ENCODE results near the gene TBX2. TPM values are rescaled to one million over a fixed set of nuclear protein-coding genes. Genes with fewer than 3 reads are reported as not detected.
A peak's percentile ranks its signal among the peaks of the same experiment; 100 is the strongest.

TBX2 gene
- total and polyA plus RNA-seq, 2 of the 4 experiments (the other 2 are of a cell fraction): 20.1 to 64.1 TPM

- Histone ChIP-seq H3K4me3 (ENCODE audit: insufficient read depth, low read depth, low read length) (no peak overlapping the region), H4K8ac (ENCODE audit: low read depth in 2 of 2, low read length in 2 of 2) (no peak overlapping the region), H2BK120ac (ENCODE audit: low read depth, low read length) (no peak overlapping the region), H3K79me1 (ENCODE audit: low read depth in 1 of 2, low read length in 2 of 2) (peaks cover 0 to 27% of the 10 kb centered on the region in 2 experiments; a peak in 1 of 4 replicates), H3K27me3 (ENCODE audit: control insufficient read depth, insufficient read depth, low read length) (no peaks in the 10 kb centered on the region), H2BK15ac (ENCODE audit: low read depth, low read length) (no peak overlapping the region), H4K20me1 (ENCODE audit: insufficient read depth, low read length) (no peaks in the 10 kb centered on the region), H4K91ac (ENCODE audit: insufficient read depth, low read depth, low read length) (no peak overlapping the region), H3K18ac (ENCODE audit: low read depth, low read length) (no peak overlapping the region), H3K36me3 (ENCODE audit: control insufficient read depth, insufficient read depth, low read length) (no peaks in the 10 kb centered on the region), H3K9me1 (ENCODE audit: insufficient read depth, low read length) (peaks cover 20% of the 10 kb centered on the region), H3K14ac (replicated peaks; ENCODE audit: low read depth, low read length) (no peak overlapping the region), H2AFZ (replicated peaks; ENCODE audit: low read length, poor library complexity) (no peak overlapping the region), H2AK5ac (ENCODE audit: low read depth, low read length) (peak overlapping the region; percentile 75; the same call in 1 of the 2 replicates), H2AK9ac (replicated peaks; ENCODE audit: low read depth, low read length, poor library complexity) (no peak overlapping the region), H3K4me2 (ENCODE audit: low read depth, low read length) (no peak overlapping the region), H2BK20ac (ENCODE audit: low read depth, low read length) (no peak overlapping the region), H3K4ac (ENCODE audit: low read depth, low read length) (peak overlapping the region; percentile 58; the same call in 1 of the 2 replicates), H2BK5ac (ENCODE audit: low read depth, low read length, poor library complexity, severe bottlenecking) (no peak overlapping the region), H4K5ac (ENCODE audit: low read depth, low read length) (no peak overlapping the region), H3K9ac (ENCODE audit: low read depth, low read length) (no peak overlapping the region), H3K27ac (ENCODE audit: insufficient read depth, low read length) (no peak overlapping the region), H3K23ac (ENCODE audit: low read depth, low read length) (0 out of 2 replicates have a peak overlapping the region, but pooled peaks have one; percentile 48), H3K56ac (ENCODE audit: extremely low read depth, insufficient read depth, low read length) (no peak overlapping the region), H3K4me1 (ENCODE audit: control insufficient read depth, insufficient read depth, low read length) (peaks cover 7% of the 10 kb centered on the region), H3K9me3 (ENCODE audit: control insufficient read depth, insufficient read depth, low read length) (no peaks in the 10 kb centered on the region)
- TF ChIP-seq FOS (IDR thresholded peaks at IDR 0.05; ENCODE audit: low read depth, low read length) (no peak), SMC3 (IDR thresholded peaks at IDR 0.05; ENCODE audit: low read depth, low read length) (no peak), MXI1 (IDR thresholded peaks at IDR 0.05; ENCODE audit: borderline replicate concordance, low read depth, low read length) (no peak), CTCF (conservative IDR thresholded peaks at IDR 0.05; ENCODE audit: low read depth, low read length) (no peak), CHD1 (IDR thresholded peaks at IDR 0.05; ENCODE audit: low read depth, low read length) (no peak)
- ChIA-PET POLR2A (ENCODE audit: unreplicated experiment) (interaction anchor here (0.6 kb wide), 1 partner anchor 163 kb away, joined by 3 read pairs; no protein-coding TSS in a partner anchor), CTCF (interaction anchor here (1.2 kb wide), 1 partner anchor 8 kb away, joined by 4 read pairs; no protein-coding TSS in a partner anchor)
- WGBS, 2 experiments (ENCODE audit: extremely low coverage in 2 of 2, insufficient read length in 1 of 2): no CpG with 5 or more reads among the region's 5 CpGs
- DNase-seq (no peak), ATAC-seq (ENCODE audit: low read depth) (no peak)
- intact Hi-C loops (cut with micrococcal nuclease): no loop called here
- no TSS peak for BruUV-seq (replicated peaks)
- in situ Hi-C loops (cut with MboI; ENCODE audit: low sequenced_read_pairs): no loop called here
- dilution Hi-C loops (cut with HindIII; ENCODE audit: low sequenced_read_pairs, unreplicated experiment): no loop called here
Observed at GRCh38 chr17:61381537-61381936, 18.1 kb upstream of the TBX2 start.
